Activated CD4-positive, alpha-beta T cell treated with anti-CD3 and anti-CD28 coated beads, Interleukin-2, amount 50 U/mL, for 48 hours (primary cell): ENCODE measurements around the gene AGXT.

Source experiments
- DNase-seq, 2 experiments: peaks; one replicate each; pipeline ENCODE4 v3.0.0-alpha.2; 2020

AGXT gene

DNA sequence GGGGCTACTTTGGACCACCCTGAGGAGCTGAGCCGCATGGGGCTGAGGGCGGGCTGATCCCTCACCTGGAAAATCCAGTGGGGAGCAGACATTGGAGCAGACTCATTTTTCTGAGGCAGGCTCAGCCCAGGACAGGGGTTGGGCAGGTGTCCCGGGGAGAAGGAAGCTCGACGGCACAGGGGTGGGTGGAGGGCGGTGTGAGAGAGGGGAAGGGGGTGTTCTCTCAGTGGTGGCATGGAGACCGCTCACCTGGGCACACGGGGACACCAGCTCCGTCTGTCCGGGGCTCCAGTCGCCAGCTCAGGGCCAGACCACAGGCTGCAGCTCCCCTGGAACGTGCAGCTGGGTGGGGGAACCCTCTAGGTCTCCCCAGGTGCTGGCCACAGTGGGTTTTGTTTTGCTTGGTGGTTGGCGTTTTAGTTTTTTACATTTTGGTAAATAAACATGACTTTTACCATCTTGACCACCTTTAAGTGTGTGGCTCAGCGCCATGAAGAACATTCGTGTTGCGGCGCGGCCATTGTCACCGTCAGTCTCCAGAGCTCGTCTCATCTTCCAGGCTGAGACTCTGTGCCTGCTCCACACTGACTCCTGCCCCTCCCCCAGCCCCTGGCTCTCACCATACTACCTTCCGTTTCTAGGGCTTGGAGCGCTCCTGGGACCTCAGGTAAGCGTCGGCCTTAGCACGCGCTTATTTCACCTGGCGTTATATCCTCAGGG, 31.7 kb downstream of the AGXT start:
- DNase-seq, result no peak

DNA sequence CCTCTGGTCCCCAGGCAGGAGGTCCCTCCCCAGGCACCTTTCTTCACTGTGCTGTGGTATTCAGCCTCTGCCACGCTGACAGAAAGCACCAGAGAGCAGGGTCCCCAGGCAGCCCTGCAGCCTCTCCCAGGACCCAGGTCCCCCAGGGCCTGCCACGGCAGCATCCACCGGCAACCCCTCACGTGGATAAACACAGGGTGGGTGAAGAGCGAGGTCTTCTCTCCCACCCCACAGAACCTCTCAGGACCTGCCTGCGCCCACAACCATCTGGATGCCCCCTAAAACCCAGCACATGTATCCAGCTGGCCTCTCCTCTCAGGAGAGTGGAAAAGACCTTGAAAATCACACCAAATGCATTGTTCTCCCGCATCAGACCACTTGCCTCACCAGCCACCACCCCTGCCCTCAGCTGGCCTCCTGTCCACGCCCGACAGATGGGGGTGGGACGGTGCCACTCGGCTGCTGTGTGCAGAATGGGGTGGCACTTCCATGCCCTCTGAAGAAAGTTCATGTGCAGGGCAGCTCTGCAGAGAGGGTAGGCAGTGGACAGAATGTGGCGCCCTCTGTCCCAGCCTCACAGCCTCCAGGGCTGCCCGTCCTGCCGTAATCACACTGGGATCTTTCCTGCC, 33.5 kb downstream of the AGXT start:
- DNase-seq, result no peak

DNA sequence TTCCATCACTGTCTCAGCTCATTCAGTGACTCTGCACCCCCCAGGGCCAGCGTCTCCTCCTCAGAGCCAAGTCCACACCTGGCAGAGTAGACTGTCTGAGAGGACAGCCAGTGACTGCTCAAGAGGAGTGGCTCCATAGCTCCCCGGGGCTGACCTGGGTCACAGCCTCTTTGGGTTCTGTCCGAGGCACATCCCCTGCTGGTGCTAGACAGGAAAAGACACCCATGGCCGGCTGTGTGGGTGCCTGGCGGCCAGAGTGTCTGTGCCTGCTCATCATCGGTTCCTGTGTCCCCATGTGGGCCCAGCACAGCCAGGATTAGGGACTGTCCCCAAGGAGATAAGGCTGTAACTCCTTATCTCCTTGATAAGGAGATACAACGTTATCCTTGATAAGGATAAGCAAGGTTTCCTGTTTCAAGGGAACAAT, 34.0 kb downstream of the AGXT start:
- DNase-seq, result no peak

DNA sequence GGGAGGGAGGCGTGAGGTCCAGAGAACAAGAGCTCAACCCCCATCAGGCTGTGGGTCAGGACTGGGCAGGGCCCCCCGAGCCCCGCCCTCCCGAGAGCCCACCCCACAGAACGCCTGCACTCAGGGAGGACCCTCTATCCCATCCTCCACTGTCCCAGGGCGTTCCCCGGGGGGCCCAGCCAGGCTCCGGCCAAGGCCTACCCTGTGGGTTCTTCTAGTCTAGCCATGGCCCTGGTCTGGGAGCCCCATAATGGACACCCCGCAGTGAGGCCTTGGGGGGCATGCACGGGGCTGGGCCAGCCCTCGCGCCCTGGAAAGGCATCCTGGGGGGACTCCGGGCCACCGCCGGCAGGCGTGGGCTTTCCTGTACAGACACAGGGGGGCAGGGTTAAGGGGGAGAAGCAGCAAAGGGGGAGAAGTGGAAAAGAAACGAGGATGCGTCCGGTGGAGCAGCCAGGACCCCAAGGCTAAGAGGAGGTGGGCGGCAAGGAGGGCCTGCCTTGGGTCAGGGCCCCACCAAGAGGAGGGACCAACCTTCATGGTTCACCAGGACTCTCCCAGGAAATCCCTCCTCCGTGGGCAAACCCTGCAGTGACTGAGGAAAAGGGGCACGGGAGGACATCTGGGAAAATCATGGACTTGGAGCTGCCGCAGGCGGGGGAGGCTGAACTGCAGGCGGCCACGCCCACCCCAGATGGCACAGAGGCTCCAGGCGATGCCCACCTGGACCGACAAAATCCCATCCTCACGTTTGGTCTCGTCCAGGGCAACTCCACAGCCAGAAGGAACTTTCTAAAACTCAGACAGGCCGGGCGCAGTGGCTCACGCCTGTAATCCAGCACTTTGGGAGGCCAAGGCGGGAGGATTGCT, 34.8 kb downstream of the AGXT start:
- no peak for DNase-seq

DNA sequence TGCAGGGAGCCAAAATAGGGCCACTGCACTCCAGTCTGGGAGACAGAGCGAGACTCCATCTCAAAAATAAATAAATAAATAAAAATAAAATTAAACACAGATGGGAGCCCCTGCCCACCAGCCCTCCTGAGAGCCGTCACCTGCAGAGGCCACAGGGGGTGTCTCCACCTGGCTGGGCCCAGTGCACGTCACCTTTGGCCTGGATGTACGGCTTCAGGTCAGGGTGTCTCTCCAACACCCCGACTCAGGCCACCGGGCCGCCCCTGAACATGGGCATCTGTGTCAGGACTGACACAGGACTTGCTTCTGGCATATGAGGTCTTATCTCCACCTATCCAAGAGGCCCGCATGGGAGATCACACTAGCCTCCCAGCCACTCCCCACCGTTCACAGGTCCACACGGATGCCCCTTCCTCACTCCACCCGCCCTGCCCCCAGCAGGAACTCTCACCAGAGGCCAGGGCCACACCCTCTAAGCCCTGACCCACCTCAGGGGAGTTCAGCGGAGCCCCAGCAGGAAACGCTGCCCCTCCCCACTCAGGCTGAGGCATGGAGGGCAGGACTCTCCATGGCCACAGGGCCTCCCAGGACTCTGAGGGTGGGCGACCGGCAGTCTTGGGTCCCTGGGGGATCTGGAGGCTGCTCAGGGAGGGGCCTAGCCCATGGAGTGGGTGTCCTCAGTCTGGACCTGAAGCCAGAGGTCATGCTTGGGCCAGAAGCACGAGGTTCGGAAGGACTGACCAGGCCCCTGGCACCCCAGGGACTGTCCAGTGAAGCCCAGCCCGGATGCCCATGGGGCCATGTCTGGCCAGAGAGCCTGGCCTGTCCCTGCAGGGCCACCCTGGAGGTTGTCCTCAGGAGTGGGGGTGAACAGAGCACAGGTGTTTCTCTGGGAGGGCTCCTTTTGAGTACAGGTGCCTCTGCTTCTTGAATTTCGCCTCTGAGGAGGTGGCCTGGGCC, 35.9 kb downstream of the AGXT start:
- DNase-seq, result no peak

DNA sequence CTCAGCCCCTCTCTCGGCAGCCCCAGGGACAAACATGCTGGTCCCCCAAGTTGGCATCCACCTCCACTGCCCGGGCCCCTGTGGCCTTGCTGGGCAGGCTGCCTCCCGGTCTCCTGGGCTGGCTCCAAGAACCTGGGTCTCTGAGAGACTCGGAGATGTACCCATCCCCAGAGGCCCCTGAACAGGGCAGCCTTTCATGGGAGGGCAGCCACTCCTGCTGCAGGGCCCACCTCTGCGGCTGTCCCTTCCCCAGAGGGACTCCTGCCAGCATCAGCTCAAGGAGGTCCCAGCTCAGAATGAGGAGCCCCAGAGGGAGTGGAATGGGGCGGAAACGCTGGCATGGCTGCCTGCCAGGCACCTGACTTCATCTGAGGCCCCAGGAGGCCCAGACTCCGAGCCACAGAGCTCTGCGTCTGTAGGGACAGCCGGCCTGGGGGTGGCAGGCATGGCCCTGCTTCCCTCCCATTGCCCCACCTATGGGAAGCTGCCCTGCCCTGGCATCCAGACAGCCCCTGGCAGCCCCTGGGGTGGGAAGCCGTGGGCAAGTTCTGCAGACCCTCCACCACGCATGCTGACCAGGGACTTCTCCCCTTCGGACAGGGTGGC, 36.7 kb downstream of the AGXT start:
- DNase-seq, result no peak

DNA sequence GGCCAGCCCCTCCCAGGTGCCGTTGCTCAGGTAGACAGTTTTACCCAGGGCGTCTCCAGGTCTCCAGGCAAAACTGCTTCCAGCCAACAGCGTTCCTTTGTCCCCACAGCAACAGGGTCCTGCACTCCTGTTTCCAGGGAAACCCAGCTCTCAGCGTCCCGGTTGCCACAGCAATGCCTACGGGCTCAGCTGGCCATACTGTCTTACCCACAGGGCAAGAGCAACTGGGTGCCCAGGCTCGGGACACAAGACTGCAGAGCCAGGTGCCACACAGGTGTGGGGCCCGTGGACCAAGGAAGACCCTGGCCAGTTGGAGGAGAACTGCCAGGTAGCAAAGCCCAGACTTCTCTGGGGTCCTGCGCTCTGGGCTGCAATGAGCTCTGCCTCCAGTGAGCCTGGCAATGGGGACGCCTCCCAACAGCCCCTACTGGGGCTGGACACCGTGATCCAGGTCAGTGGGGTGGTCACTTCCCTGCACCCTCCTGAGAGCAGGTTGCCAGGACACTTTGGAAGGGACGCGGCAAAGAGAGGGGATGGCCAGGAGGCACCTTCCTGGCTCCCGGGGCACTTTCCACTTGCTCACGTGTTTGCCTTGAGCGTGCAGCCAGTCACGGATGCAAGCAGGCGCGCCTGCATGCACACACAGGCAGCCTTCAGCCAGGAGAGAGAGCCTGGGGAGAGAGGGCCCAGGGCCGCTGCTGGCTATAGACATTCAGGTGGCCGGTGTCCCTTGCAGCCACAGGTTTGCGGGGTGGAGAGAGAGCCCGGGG, 37.7 kb downstream of the AGXT start, which contains the start of gene CROCC2:
Gene CROCC2, plus strand, starts transcription at position 196 of the 770 bp plus-strand sequence. Its CDS starts 178 bp downstream, at position 374.
- DNase-seq, result no peak

DNA sequence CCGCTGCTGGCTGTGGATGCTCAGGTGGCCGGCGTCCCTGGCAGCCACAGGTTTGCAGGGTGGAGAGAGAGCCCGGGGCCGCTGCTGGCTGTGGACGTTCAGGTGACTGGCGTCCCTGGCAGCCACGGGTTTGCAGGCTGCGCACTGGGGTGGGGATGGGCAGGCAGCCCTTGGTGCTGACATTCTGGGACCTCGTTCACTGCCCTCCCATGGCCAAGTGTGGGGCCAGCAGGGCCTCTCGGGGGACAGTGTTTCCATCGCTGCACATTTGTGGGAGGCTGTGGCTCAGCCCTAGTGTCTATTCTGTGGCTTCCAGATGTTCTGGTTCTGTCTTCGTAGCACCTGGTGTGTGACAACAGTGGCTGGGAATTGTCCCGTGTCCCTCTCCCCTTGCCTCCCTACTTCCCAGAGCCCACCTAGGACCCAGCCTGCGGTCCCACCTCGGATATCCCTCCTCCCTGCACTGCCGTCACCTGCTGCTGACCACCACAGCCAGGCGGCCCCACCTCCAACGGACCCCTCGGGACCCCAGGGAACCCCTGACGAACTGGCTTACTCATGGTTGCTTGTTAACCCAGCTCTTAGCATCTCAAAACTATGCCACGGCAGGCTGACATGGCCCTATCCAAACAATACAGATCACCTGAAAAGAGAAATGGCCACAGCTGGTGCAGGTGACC, 38.4 kb downstream of the AGXT start:
- no peak for DNase-seq

DNA sequence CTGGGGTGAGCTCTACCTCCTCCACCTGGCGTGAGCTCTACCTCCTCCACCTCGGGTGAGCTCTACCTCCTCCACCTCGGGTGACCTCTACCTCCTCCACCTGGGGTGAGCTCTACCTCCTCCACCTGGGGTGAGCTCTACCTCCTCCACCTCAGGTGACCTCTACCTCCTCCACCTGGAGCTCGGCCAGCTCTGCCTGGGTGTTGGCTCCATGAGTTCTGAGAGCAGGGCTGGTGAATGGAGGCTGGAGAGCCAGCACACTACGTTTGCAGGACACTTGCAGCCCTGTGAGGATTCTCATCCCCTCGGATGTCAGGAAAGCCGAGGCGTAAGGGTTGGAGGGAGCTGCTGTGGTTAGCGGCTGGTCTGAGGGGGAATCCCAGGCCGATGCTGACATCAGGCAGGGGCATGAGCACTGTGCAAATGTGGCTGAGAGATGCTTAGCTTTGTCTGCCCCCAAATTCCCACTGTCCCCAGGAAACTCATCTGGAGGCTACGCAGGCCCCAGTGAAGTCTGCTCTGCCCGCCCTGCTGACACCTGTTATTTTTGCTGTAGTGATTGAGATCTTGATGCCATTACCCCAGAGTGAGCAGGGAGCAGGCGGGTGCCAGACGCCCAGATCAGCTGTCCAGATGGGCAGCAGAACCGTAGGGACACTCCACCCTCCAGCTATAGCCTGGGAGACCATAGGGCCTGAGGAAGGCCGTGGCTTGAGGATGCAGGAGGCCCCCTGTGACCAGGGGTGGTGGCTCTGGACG, 40.8 kb downstream of the AGXT start:
- no peak for DNase-seq

DNA sequence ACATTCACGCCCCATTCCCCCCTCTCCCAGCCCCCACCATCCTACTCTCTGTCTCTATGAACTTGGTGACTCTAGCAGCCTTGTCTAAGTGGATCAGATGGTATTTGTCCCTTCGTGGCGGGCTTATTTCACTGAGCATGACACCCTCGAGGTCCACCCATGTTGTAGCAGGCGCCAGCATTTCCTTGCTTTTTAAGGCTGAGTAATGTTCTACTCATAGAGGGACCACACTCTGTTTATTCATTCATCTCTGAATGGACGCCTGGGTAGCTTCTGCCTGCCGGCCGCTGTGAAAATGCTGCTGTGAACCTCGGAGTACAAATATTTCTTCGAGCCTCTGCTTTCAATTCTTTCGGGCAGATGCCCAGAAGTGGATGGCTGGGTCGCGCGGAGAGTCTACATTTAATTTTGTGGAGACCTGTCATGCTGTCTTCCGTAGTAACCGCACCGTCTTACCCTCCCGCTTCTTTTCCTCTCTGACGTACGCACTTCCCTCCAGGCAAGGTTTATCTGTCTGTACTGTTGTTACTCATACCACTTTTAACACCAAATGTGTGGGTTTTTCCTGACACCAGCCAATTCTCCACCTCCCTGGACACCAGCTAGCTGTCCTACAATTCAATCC, 43.1 kb downstream of the AGXT start:
- DNase-seq, result no peak

DNA sequence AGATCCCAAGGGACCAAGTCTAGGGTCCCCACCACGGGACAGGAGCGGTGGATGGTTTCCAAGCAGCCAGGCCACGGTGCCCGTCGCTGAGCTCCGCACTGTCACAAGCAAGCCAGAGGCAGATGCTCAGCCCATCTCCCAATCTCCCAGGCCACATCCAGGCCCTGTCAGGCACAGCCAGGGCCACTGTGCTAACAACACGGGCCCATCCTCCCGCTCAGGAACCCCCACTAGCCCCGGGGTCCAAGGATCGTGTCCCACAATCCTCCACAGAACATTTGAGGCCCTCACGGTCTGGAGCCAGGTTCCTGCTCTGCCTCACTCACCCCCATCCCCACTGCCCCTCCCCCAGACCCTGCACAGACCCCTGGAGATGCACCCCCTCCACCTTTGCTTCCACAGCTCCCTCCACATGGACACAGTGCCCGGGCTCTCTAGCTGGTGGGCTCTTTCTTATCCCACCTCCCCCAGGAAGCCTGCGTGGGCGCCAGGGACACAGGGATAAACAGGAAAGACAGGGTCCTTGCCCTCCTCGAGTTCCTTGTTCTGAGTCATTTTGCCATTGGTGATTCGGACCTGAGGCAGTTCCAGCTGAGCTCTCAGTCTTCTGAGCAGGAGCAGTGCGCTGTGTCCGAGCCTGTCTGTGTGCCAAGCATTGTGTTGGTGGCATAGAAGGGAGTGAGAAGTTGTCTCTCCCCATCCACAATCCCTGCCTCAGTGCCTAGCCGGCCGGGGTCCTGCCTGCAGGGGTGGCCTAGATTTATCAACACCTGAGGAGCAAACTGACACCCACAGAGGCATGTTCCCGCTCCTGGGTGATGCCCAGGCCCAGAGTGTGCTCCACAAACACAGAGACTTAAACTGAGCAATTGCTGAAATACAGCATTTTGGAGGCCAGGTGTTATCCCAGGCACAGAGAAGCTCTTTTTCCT, 44.5 kb downstream of the AGXT start:
- DNase-seq, result no peak

DNA sequence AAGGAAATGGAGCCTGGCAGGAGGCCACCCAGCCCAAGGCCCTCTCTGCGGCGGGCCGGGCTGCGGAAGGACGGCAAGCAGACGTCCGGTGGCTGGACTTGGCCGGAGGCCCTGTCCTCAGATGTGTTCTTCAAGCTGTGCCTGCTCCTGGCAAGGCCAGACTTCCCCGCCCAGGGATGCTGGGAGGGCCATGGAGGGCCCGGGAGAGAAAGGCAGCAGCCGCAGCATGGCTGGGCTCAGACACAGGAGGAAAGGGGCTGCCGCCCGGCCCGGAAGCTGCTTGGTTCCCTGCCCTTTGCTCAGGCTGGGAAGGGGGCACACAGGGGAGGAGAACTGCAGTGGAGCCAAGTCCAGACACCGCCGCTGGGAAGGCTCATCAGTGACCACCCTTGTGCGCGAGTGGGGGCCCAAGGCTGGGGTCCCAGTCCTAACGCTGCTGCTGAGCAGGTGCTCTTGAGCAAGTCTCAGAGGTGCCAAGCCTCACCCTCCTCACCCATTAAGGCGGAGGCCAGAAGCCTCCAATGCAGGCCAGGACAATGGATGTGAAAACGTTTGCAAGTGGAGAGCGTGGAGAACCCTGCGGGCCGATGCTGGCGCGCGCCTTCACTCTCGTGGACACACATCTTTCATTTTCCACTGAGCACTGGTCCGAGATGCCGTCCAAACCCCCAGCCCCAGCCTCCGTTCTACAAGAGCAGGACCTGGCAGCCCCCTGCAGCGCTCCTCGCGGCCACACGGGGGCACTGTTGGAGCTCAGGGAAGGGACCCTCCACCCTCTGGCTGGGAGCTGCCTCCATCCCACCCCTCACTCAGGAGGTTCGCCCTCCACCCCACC, 45.4 kb downstream of the AGXT start:
- DNase-seq, result peak; percentile 75

DNA sequence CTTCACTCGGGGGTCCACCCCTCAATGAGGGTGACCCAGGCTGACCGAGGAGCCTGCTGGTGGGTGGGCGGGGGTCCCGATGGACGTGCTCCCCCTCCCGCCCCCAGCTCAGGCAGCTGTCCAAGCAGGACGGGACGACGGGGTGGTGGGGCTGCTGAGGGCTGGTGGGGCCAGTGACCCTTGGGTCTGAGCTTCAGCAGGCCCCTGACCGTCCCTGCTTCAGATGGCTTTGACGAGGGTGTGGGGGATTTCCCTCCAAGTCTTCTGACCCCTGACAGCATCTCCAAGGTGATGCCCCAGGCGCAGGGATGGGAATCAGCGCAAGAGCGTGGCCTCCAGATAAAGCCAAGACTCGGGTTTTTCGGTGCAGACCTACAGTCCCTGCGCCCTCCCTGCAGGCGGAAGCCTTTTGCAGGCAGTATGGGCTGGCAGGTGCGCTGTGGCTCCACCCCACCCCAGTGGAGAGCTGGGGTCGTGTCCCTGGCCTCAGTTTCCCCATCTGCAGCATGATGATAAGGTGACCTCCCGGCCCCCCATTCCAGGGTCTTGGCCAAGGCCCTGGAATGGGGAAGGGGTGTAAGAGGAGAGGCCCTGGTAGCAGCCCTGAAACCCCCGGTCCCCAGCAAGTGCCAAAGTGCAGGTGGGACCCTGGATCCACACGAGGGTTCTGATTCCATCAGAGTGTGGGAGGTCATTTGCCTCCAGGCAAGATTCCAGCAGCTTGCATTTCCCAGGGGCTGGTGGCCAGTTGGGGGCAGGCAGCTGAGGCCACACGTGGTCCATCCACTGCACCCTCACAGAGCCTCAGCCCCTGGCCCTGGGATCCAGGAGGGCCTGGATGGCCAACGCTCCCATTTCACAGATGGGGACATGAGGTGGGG, 46.3 kb downstream of the AGXT start:
- DNase-seq, result no peak

DNA sequence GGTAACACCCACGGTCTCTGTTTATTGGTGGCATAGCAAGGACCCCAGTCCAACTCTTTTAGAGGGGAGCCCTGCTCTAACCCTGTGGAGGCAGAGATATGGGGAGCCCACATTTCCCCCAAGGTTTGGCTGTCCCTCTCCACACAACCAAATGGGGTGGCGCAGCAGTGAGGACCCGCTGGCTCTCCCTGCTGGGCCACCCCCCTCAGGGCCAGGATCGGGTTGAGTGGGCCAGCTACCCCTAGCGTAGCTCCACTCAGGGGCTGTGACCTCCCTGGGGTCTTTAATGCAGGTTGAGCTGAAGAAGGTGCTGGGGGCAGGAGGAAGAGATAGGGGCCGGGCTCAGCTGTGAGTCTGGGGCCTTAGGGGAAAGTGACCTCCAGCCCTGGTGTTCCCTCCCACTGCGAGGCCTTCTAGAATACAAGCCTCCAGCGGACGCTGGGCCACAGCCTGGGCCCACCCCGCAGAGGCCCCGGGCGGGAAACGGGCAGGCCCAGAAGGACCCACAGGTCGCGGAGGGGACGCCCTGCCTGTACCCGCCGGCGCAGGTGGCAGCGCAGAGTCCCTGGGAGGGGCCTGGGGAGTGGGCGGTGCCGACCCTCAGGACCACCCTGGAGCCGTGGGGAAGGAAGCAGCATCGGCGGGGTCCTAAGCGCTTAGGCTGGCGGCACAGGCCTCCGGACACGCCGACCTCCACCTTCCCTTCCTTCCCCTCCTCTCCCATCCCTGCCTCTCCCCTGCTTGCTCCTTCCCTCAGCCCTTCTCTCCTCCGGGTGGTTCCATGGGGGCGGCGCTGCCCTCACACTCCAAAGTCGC, 47.1 kb downstream of the AGXT start:
- DNase-seq, result no peak

DNA sequence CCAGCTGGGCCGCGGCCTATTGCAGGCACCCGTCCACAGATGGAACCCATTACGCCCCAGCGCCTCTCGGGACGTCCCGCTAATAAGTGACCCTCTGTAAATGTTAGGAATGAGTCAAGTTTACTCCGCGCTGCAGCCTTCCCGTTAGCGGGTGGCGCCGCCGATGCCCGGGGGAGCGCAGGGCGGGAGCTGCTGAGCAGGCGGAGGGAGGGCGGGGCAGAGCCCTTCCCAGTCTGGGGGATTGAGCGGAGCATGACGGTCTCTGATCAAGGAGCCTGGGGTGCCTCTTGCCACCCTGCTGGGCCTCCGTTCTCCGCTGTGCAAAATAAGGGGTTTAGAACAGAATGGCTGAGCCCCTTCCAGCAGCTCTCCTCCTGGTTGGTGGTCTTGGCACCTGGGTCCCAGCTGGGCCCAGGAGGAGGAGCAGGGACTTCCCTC, 48.0 kb downstream of the AGXT start:
- DNase-seq, result no peak
